GM19324 (cell line): ENCODE measurements around the gene TRIM66.
A peak's percentile ranks its signal among the peaks of the same experiment; 100 is the strongest.

Source experiments
- ATAC-seq: cut with Tn5 transposase; IDR thresholded peaks from one replicate; pipeline ENCODE4 v1.9.1; 2021; ENCODE audit warnings: mild to moderate bottlenecking, moderate library complexity; ENCODE audit not compliant: unreplicated experiment, low FRiP score

Gene TRIM66, protein sequence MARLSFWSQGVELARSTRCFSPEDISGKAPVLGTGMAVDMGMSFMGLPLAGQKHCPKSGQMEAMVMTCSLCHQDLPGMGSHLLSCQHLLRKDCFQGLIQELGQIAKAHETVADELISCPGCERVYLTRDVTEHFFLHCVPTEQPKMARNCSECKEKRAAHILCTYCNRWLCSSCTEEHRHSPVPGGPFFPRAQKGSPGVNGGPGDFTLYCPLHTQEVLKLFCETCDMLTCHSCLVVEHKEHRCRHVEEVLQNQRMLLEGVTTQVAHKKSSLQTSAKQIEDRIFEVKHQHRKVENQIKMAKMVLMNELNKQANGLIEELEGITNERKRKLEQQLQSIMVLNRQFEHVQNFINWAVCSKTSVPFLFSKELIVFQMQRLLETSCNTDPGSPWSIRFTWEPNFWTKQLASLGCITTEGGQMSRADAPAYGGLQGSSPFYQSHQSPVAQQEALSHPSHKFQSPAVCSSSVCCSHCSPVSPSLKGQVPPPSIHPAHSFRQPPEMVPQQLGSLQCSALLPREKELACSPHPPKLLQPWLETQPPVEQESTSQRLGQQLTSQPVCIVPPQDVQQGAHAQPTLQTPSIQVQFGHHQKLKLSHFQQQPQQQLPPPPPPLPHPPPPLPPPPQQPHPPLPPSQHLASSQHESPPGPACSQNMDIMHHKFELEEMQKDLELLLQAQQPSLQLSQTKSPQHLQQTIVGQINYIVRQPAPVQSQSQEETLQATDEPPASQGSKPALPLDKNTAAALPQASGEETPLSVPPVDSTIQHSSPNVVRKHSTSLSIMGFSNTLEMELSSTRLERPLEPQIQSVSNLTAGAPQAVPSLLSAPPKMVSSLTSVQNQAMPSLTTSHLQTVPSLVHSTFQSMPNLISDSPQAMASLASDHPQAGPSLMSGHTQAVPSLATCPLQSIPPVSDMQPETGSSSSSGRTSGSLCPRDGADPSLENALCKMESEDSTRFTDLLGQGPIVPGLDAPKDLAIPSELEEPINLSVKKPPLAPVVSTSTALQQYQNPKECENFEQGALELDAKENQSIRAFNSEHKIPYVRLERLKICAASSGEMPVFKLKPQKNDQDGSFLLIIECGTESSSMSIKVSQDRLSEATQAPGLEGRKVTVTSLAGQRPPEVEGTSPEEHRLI (N-terminal part only)

DNA sequence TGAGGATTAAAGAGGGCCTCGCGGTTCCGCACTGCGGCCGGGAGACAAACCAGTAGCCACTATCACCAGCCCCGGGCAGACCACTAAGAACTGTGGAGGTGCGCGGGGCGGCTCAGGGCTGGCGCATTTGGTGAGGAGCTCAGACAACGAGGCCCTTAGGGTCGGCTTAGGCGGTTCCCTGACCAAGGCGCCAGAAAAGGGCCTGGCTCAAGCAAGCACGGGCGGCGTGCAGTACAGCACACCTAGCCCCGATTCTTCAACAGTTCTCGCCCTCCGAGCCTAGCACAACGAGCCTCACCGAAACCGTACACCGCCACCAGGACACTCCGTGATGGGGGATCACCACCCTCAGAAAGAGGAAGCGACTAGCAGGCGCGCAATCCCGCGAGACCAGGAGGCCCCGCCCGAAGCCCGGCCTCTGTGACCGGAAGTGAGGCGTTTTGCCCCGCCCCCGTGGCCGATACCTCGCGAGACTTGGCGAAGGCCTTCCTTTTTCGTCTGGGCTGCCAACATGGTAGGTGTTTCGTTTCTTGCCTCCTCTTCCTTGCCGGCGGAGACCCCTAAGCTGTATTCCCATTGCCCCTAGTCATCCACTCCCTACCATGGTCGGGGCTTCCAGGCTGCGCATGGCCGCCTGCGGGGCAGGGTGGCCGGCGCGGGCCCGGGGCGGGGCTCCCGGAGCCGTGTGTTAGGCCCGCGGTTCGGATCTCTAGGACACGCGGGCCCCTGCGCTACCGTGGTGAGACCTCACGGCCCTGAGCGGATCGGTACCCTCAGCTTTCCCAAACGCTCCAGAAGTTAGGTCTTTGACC is at the start of gene TRIM66, which contains the start of gene RPL27A:
Gene TRIM66 (minus strand): TSS at position 363 of the 812 bp plus-strand sequence. CDS start 10,391 bp downstream, outside the sequence.
Gene RPL27A (plus strand): TSS at position 490 of the 812 bp plus-strand sequence. CDS start 22 bp downstream, at position 512.
- ATAC-seq, result peak; percentile 97

DNA sequence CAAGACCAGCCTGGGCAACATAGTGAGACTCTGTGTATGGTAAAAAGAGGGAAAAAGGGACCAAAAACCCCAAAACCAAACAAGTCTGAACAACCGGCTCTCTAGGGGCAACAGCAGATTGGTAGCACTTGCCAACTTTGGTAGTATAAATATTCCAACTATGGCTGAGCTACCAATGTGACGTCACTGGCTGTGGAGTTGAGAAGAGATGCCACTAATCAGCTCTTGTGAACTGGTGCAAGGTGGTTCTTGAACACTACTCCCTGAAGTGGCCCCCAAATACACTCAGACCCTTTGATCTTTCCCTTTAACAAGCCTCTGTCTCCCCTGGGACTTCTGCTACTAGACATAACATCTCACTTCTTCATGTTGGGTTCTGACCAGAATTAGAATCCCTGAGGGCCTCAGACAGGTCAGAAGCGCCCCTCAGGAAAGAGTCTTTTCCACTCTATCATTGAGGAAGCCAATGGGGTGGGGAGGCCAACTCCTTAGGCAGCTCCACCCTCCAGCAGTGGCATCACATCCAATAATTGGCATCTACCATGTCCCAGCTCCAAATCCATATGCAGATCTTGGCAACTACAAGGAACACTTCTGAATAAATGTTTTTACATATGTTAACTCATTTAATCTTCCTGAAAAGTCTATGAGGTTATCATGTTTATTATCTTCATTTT is 49.3 kb upstream of the TRIM66 start:
- no peak for ATAC-seq

DNA sequence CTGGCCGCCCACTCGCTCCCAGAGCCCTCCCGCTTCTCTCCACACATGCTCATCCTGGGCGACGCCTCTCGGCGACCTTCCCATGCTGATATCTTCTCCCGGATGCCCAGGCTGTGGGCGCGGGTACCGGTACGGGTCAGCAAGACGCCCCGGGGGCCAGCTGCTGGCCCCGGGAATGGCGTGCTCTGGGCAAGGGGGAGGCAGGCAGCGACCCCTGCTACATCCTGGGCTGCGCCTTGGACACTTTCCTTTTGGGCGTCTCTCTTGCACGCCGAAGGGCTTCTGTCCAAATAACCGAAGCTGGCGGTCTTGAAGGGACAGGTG is 48.2 kb upstream of the TRIM66 start:
- ATAC-seq, result no peak

DNA sequence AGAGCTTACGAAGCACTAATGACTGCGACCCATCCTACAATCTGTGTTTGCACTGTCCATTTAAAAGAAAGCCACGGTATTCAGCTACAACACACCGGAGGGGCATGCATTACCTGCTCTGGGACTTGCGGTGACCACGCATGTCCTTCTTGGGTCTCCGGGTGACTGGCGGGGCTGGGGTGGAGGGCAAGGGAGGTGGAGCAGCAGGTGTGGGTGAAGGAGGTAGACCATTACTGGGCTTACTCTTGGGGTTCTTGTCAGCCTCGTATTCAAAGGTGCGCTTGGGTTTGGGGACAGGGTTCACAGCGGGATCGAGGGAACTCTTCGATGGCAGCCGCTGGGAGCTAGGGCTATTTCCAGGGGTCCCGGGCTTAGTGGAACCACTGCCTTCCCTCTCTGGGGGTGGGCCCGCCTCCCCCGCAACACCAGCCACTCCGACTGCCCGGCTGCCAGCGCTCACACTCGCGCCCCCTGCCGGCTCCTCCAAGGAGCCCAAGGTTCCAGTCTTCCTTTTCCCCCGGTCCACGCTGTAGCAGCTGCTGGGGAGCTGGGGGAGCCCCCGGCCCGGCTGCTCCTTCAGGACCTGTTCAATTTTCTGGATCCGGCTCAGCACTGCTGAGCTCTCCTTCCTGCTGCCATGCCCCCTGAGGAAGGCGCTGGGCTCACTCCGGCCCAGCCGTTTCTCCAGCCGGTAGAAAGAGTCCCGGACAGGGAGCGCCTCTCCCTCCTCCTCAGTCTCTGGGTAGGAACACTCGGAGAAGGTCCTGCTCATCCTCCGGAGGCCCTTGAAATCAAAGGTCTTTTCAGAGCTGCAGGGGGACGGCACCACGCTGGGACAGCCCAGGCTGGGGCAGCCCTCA is 47.6 kb upstream of the TRIM66 start:
- ATAC-seq, result no peak

DNA sequence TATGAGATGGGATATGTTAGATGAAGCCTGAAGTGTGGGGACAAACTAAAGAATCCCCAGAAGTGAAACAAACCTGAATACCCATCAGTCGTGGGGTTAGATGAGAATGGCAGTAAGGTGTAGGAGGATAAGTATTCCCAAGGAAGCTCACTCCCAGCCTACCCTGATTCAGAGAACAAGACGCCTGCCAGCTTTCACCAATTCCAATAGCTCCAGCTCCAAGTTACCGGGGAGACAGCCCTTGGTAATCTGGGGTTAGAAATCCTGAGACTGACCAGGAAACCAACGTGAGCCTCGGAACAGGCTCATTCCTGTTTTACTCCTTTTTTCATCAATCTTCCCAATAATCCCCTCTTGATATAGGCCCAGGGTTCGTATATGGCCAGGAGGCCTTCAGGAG is 46.6 kb upstream of the TRIM66 start:
- ATAC-seq, result no peak

DNA sequence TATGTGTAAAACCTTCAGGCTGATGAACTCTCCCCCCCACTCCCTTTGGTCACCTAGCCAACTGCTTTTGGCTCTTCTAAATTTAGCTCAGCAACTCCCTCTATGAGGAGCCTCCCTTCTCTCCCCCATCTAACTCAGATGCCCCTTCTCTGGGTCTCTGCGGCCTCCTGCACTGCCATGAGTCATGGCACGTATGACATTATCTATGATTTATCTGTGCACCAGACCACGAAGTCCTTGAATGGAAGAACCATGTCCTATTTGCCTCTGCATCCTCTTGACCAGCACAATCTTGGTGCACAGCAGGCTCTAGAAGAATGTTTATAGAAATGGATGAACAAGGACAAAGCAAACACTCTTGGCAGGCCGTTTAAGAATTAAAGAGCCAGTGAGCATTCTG is 46.1 kb upstream of the TRIM66 start:
- ATAC-seq, result no peak

DNA sequence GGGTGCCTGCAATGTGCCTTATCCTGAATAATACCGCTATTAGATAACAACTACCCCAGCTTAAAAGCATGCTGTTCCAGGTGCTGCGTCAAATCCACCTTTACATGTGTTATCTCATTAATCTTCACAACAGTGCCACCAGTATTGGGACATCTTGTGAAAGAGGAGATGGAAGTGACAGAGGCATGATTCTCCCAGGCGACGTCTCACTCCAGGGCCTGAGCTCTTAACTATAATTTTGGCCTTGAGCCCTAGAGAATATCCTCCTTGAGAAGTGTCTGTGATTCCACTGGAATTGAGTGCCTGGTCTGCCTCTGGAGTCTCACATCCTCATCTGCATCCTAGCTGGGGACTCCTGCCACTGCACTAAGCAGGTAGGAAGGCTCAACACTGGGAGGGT is 43.9 kb upstream of the TRIM66 start:
- no peak for ATAC-seq

DNA sequence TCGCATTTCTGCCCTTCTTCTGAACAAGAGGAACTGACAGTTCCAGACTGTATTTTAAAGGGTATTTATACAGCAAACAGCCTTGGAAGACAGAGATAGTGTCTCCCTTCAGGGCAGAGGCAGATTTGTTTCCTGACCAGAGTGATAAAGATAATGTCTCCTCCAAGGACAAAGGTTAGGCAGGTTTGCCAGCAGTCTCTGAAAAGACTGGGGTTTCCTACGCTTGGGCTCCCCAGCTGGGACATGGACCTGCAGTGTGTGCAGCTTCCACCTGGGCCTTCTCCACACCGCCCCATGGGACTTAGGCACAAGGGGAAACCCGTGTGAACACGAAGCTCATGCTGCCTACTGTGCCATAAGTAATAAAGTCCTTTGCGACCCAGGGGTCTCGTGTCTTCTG is 42.2 kb upstream of the TRIM66 start:
- no peak for ATAC-seq

DNA sequence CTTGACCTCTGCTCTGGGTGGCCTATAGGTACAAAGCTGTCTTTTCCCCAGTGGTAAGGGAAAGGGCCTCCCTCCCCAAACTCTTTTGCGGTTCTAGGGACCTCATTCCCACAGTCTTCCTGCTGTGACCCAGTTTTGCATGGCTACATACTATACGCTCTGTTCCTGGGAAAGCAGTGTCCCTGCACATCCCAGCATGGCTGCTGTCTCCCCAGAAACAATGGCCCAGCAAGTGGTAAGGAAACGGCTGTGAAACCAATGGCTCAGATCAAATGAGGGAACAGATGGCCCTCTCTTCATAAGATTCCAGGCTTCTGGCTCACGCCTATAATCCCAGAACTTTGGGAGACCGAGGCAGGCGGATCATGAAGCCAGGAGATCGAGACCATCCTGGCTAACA is 41.2 kb upstream of the TRIM66 start:
- ATAC-seq, result no peak

DNA sequence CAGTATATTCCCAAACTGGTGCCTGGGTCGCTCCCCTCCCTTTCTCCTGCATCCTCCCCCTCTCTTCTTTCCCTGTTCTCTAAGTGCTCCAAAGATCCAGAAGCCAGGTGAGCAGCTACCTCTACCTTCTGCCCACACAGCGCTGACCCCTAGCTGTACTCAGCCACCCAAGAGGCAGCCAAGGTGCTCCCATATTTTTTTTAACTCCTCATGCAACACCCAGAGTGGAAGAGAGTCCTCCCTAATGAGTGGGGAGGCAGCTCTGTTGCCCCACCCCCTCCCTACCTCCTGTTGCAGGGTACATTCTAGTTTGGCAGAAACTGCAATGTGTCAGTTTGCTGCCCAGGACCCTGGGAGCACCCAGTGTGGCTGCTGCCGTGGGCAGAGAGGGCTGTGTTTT is 40.3 kb upstream of the TRIM66 start:
- no peak for ATAC-seq

DNA sequence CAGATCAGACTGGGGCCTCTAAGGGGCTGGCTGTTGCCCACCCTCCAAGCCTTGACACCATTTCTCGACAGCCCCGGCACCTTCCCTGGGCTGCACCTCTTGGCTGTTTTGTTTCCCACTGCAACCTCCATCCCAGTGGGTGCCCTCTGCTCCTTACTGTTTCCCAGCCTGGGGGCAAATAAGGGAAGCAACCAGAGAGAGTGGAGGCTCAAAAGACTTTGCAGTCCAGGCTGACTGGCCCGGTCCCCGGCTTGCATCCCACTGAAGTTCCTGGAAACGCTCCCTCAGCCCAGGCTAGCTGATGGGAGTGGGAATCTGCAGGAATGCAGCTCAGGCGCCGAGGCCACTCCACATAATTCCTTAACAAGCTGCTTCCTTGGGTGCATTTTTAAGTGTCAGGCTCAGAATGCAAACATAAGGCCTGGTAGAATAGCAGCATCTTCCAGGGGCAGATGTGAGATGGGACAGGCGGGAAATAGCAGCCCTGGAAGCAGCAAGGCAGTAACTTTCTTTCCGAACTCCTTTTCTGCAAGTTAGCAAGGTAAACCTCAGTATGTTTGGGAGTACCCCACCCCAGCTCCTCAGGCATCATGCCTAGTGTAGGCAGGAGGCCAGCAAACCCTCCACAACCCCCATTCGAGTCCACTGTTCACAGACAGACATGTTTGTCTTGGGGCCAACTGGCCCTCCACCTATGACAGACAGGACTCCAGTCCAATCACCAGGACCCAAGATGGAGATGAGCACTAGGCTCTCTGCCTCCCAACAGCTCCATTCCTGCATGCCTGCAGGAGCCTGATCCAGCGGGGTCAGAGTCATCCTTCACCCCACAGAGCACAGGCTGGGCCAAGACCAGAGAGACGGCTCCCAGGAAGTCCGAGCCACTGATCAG is 39.4 kb upstream of the TRIM66 start:
- no peak for ATAC-seq

DNA sequence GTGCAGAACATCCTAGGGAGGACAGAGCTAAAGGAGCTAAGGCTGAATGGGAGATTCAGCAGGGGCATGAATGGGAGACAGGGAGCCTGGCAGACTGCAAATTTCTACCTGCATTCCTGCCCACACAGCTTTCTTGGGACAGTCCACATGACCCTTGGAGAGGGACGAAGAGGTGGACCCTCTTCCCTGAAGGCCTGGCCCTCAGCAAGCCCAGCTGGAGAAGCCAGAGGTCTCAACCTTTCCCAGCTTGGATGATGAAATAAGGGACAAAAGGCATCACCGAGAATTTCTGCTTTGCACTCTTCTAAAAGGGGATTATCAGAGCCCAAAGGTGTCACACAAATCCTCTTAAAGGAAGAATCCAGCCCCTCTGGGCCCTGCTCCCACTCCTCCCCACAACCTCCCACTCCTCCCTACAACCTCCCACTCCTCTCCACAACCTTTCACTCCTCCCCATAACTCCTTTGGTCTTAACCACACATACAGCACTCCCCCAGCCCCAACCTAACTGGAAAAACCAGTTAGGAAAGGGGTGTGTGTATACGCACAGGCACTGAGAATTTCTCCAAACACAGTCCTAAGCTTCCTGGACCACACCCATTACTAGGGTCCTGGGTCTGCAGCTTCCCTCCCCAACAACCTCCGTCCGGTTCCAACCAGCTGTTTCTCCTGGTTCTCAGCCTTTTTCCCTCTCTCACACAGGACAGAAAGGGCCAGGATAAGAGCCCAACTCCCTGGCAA is 38.6 kb upstream of the TRIM66 start:
- ATAC-seq, result no peak

DNA sequence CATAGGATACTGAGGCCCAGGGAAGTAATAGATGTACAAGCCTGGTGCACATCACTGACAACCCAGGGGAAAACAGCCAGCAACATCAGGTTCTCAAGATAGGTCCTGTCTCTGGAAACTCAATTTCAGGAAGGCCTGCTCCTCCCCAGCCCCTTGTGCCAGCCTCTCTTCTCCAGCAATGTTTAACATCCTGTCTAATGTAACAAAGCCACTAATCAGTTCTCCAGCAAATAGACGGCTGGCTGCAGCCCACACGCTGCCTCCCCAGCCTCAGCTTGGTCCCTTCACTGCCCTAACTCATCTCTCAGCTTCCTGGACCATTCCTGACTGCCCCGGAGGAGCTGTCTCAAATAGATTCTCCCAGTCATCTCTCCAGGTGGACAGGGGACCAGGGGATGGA is 37.9 kb upstream of the TRIM66 start:
- no peak for ATAC-seq

DNA sequence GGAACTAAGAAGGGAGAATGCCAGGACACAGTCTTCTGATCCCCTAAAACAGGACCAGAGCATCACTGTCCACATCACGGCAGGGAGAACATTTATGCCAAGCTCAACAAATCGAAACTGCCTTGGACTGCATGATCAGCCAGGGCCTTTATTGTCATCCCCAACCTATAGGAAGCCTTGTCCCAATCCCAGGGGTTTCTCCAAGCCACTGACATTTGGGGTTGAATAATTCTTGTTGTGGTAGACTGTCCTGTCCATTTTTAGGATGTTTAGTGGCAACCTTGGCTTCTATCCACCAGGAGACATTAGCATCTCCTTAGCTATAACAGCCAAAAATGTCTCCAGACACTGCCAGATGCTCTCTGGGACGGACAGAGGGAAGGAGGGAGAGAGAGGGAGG is 37.3 kb upstream of the TRIM66 start:
- no peak for ATAC-seq

DNA sequence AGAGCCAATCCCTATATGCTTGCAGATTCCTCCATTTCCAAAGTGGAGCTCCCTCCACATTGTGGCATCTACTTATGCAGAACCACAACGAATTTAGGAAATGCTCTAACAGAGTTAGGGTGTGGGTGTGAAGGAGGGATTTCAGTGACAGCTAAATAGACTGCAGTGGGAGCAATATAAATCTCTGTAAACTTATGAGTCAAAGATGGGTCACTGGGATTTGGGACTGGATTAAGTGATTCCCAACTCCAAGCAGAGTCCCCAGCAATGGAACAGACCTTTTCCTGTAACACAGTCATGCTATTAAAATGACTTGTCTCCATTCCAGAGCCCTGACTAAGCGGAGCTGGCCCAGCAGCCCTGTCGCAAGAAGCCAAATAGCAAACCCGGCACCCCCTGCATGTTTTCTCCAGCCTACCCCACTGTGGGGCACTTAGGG is 36.8 kb upstream of the TRIM66 start:
- no peak for ATAC-seq

DNA sequence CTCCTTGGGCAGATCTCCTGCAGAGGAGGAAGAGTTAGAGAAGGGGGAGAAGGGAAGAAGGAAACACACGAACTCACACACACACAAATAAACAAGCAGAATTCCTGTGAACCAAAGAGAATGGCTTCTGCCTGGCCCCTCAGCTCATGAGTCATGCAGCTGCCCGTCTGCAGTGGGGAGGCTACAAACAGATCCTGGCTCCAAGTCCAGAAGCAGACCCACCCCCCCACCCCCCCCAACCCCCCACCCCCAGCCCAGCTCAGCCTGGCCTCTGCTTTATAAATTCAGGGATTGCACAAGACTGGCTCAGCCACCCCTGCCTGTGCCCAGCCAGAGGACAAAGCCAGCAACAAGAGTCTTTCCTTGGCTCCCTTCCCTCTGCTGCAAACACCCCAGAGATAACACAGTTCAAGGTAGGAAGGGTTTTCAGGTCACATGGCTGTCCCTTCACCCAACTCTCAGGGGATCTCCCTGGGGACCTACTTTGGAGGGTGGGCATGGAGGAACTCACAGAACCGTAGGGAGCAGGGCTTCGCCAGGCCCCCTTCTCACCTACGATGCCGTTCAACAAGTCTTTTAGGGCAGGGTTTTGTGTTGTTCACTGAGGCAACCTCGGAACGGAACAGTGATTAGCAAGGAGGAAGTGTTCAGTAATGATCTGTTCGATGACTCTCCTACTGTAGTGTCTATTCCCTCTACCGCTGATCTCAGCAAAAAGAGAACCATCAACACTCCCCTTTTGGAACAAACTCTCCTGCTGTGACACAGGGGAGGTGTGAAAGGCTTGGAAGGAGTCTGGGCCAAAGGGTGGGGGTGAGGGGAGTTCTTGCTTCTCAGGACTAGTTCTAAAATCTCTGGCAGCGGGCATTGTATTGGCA is 35.6 kb upstream of the TRIM66 start:
- ATAC-seq, result no peak
